GM23338 (cell line): Measurements from ENCODE around the gene RBM8A. TPM values are rescaled to one million over a fixed set of nuclear protein-coding genes. Genes with fewer than 3 reads are reported as not detected.

Experiments
- ATAC-seq: fragments of 200-7000 bp; cut with Tn5 transposase; 3 replicates; pipeline ENCODE4 v1.9.1; 2020
- DNase-seq: peaks from one replicate; pipeline ENCODE4 v3.0.0-alpha.2; 2015; ENCODE audit warnings: low spot score
- H2AFZ ChIP-seq: fragments of 200-600 bp; sonication (generic); 2 replicates; pipeline ENCODE4 v1.8.0; 2016; ENCODE audit warnings: antibody characterized with exemption, mild to moderate bottlenecking, moderate library complexity
- H3F3A ChIP-seq: fragments of 200-600 bp; sonication (generic); replicated peaks from 2 replicates; pipeline ENCODE4 v1.8.0; 2017; ENCODE audit warnings: antibody characterized with exemption, mixed run types, low read depth
- H3K27ac ChIP-seq: fragments of 200-600 bp; sonication (generic); 2 replicates; pipeline ENCODE4 v1.6.1; 2016; ENCODE audit warnings: low read depth
- H3K27me3 ChIP-seq: fragments of 200-600 bp; sonication (generic); 2 replicates; pipeline ENCODE4 v1.8.0; 2016; ENCODE audit warnings: mild to moderate bottlenecking, mixed run types, moderate library complexity; ENCODE audit not compliant: insufficient read depth
- H3K36me3 ChIP-seq: fragments of 200-600 bp; sonication (generic); 2 replicates; pipeline ENCODE4 v1.8.0; 2016; ENCODE audit warnings: mild to moderate bottlenecking; ENCODE audit not compliant: insufficient read depth
- H3K4me1 ChIP-seq: fragments of 200-600 bp; sonication (generic); 2 replicates; pipeline ENCODE4 v1.8.0; 2016; ENCODE audit warnings: mild to moderate bottlenecking, moderate library complexity; ENCODE audit not compliant: insufficient read depth
- H3K4me2 ChIP-seq: fragments of 200-600 bp; sonication (generic); 2 replicates; pipeline ENCODE4 v1.7.1; 2017; ENCODE audit warnings: mixed run types
- H3K4me3 ChIP-seq: fragments of 200-600 bp; sonication (generic); 2 replicates; pipeline ENCODE4 v1.6.1; 2016; ENCODE audit warnings: mixed run types
- H3K79me2 ChIP-seq: fragments of 200-600 bp; sonication (generic); replicated peaks from 2 replicates; pipeline ENCODE4 v1.8.0; 2017; ENCODE audit warnings: mild to moderate bottlenecking; ENCODE audit not compliant: insufficient read depth
- H3K9me2 ChIP-seq: fragments of 200-600 bp; sonication (generic); 2 replicates; pipeline ENCODE4 v1.8.0; 2017; ENCODE audit not compliant: insufficient read depth
- H4K20me1 ChIP-seq: fragments of 200-600 bp; sonication (generic); replicated peaks from 2 replicates; pipeline ENCODE4 v1.8.0; 2017; ENCODE audit warnings: mild to moderate bottlenecking; ENCODE audit not compliant: insufficient read depth
- H3K27ac Mint-ChIP-seq: 2 replicates; pipeline ENCODE4 v1.8.0; 2020; ENCODE audit warnings: inconsistent platforms, mild to moderate bottlenecking, moderate library complexity, mixed read lengths
- H3K27me3 Mint-ChIP-seq: 3 replicates; pipeline ENCODE4 v1.8.0; 2022; ENCODE audit warnings: low read depth, mild to moderate bottlenecking, moderate library complexity, mixed read lengths, inconsistent platforms; ENCODE audit not compliant: insufficient read depth, poor library complexity
- H3K36me3 Mint-ChIP-seq: 3 replicates; pipeline ENCODE4 v1.8.0; 2021; ENCODE audit warnings: low read depth, mild to moderate bottlenecking, inconsistent platforms, moderate library complexity, mixed read lengths
- H3K4me1 Mint-ChIP-seq: 3 replicates; pipeline ENCODE4 v1.8.0; 2020; ENCODE audit warnings: mild to moderate bottlenecking, inconsistent platforms, mixed read lengths
- H3K4me3 Mint-ChIP-seq: 3 replicates; pipeline ENCODE4 v1.8.0; 2021; ENCODE audit warnings: moderate library complexity, mild to moderate bottlenecking, inconsistent platforms, mixed read lengths
- H3K9me3 Mint-ChIP-seq: 3 replicates; pipeline ENCODE4 v1.8.0; 2020; ENCODE audit warnings: moderate library complexity, mild to moderate bottlenecking, inconsistent platforms, mixed read lengths
- CREB1 ChIP-seq: fragments of 250-450 bp; sonication (Bioruptor Pico); IDR thresholded peaks from 2 replicates; pipeline ENCODE4 v1.5.0; 2020; ENCODE audit warnings: low read depth, mild to moderate bottlenecking, moderate library complexity
- CTCF ChIP-seq, 2 experiments: fragments of 200-600 bp in 1 of 2; sonication (generic) in 1 of 2; conservative IDR thresholded peaks; 2 replicates each; pipeline versions ENCODE4 v1.5.1 to v1.6.1; 2016 to 2017; ENCODE audit warnings: antibody characterized with exemption in 2 of 2, low read depth in 2 of 2, mild to moderate bottlenecking in 2 of 2, moderate library complexity in 1 of 2
- ETS1 ChIP-seq: IDR thresholded peaks from 2 replicates; pipeline ENCODE4 v1.6.1; 2016; ENCODE audit warnings: antibody characterized with exemption
- EZH2 ChIP-seq: fragments of 200-600 bp; sonication (generic); IDR thresholded peaks from one replicate; pipeline ENCODE4 v1.8.0; 2017; ENCODE audit warnings: antibody characterized with exemption, mild to moderate bottlenecking, low read depth; ENCODE audit not compliant: unreplicated experiment
- EZH2phosphoT487 ChIP-seq: fragments of 200-600 bp; sonication (generic); IDR thresholded peaks from one replicate; pipeline ENCODE4 v1.8.1; 2018; ENCODE audit warnings: antibody characterized with exemption; ENCODE audit not compliant: unreplicated experiment
- JUNB ChIP-seq: IDR thresholded peaks from one replicate; pipeline ENCODE4 v1.6.1; 2016; ENCODE audit warnings: antibody characterized with exemption; ENCODE audit not compliant: unreplicated experiment
- NANOG ChIP-seq: IDR thresholded peaks from 2 replicates; pipeline ENCODE4 v1.6.1; 2016; ENCODE audit warnings: antibody characterized with exemption, borderline replicate concordance
- POLR2AphosphoS5 ChIP-seq: IDR thresholded peaks from 2 replicates; pipeline ENCODE4 v1.6.1; 2016; ENCODE audit warnings: antibody characterized with exemption, low read depth
- REST ChIP-seq: IDR thresholded peaks from one replicate; pipeline ENCODE4 v1.6.1; 2018; ENCODE audit warnings: antibody characterized with exemption; ENCODE audit not compliant: unreplicated experiment
- STAT1 ChIP-seq: IDR thresholded peaks from one replicate; pipeline ENCODE4 v1.6.1; 2016; ENCODE audit warnings: antibody characterized with exemption; ENCODE audit not compliant: unreplicated experiment
- ZNF114 ChIP-seq: fragments of 250-450 bp; sonication (Bioruptor Pico); IDR thresholded peaks from 2 replicates; pipeline ENCODE4 v1.5.0; 2020; ENCODE audit warnings: mild to moderate bottlenecking, moderate library complexity
- ZNF331 ChIP-seq: fragments of 250-450 bp; sonication (Bioruptor Pico); IDR thresholded peaks from 2 replicates; pipeline ENCODE4 v1.5.0; 2020; ENCODE audit warnings: low read depth, mild to moderate bottlenecking, moderate library complexity
- ZNF462 ChIP-seq: fragments of 250-450 bp; sonication (Bioruptor Pico); IDR thresholded peaks from 2 replicates; pipeline ENCODE4 v1.5.0; 2020; ENCODE audit warnings: mild to moderate bottlenecking, moderate library complexity
- polyA plus RNA-seq: library from polyadenylated mRNA; unstranded; fragments of >200 nt; fragmentation: Nextera tagmentation; extraction: Ambion mirVana; gene quantifications from 2 replicates; pipeline ENCODE4 v1.2.1, GENCODE V29; 2016
- total RNA-seq: library from RNA; depleted of rRNA; stranded (reverse); fragments of >200 nt; shearing (Covaris generic); gene quantifications from 2 replicates; pipeline ENCODE4 v1.2.3, GENCODE V29; 2014

Gene RBM8A
- total and polyA plus RNA-seq, 2 experiments from 2014 or later = 170 to 312 TPM

GRCh38 chr1:145895471-145895870 lies 31.8 kb downstream of the RBM8A start:
- H3F3A ChIP-seq = no peaks in the 10 kb centered on the region
- H3K27me3 ChIP-seq = no peaks in the 10 kb centered on the region
- Mint-ChIP-seq H3K27ac (no peak overlapping the region), H3K4me1 (peaks cover 6% of the 10 kb centered on the region; the same call in 2 of the 3 replicates), H3K36me3 (no peaks in the 10 kb centered on the region), H3K9me3 (no peaks in the 10 kb centered on the region; the same call in 2 of the 3 replicates), H3K4me3 (no peak overlapping the region), H3K27me3 (peaks cover 12% of the 10 kb centered on the region)
- H4K20me1 ChIP-seq = no peaks in the 10 kb centered on the region
- H2AFZ ChIP-seq = no peak overlapping the region
- H3K4me2 ChIP-seq = no peak overlapping the region
- no peaks in the 10 kb centered on the region for H3K79me2 ChIP-seq
- peaks cover 3% of the 10 kb centered on the region; the same call in 1 of the 2 replicates for H3K4me1 ChIP-seq
- H3K4me3 ChIP-seq = no peak overlapping the region
- H3K36me3 ChIP-seq = no peaks in the 10 kb centered on the region
- no peak for DNase-seq
- H3K9me2 ChIP-seq = no peaks in the 10 kb centered on the region
- TF ChIP-seq ETS1 (no peak), CREB1 (CRISPR knock-in tag) (no peak), CTCF (conservative IDR thresholded peaks at IDR 0.05; ENCODE audit: low read depth in 2 of 2) (no peak), EZH2 (no peak), ZNF331 (no peak), ZNF114 (CRISPR knock-in tag) (no peak), STAT1 (no peak), JUNB (no peak), ZNF462 (CRISPR knock-in tag) (no peak), EZH2phosphoT487 (no peak), POLR2AphosphoS5 (no peak), REST (no peak), NANOG (no peak)
- no peak overlapping the region for H3K27ac ChIP-seq
- ATAC-seq = no peak
